Fibroblast of upper back skin (primary cell): ENCODE data around the gene AMY1C.
"Not testable (repeated sequence)": the region's sequence is repeated elsewhere in the genome, so short reads cannot be mapped to it uniquely, and the experiment has no call there.

Experiments used
- DNase-seq: peaks from one replicate; pipeline ENCODE4 v3.0.0-alpha.2; 2013

The AMY1C gene

GRCh38 chr1:103749598-103749997 is at the start of gene AMY1C:
TSS of gene AMY1C (plus strand) at chr1:103749898. CDS start at chr1:103750470, 572 bp downstream.
- not testable (repeated sequence) for DNase-seq

GRCh38 chr1:103700669-103701068 is 49.0 kb upstream of the AMY1C start:
- DNase-seq, result not testable (repeated sequence)

GRCh38 chr1:103701256-103701655 is 48.4 kb upstream of the AMY1C start:
- not testable (repeated sequence) for DNase-seq

- DNase-seq, result not testable (repeated sequence)
These were observed 42.0 kb upstream of the AMY1C start for GRCh38 chr1:103707670-103708069.

- DNase-seq, result not testable (repeated sequence)
These were observed 39.3 kb upstream of the AMY1C start for GRCh38 chr1:103710381-103710780.

GRCh38 chr1:103717404-103717803 is 32.3 kb upstream of the AMY1C start:
- not testable (repeated sequence) for DNase-seq

- not testable (repeated sequence) for DNase-seq
These were observed 28.2 kb upstream of the AMY1C start for GRCh38 chr1:103721473-103721872.

- not testable (repeated sequence) for DNase-seq
These were observed 14.4 kb upstream of the AMY1C start for GRCh38 chr1:103735334-103735733.

- not testable (repeated sequence) for DNase-seq
These were observed 11.7 kb upstream of the AMY1C start for GRCh38 chr1:103738031-103738430.

GRCh38 chr1:103744449-103744848 is 5.2 kb upstream of the AMY1C start:
- DNase-seq, result not testable (repeated sequence)

GRCh38 chr1:103745040-103745439 is 4.7 kb upstream of the AMY1C start:
- not testable (repeated sequence) for DNase-seq

- not testable (repeated sequence) for DNase-seq
These were observed 1.4 kb upstream of the AMY1C start for GRCh38 chr1:103748273-103748672.

- no peak for DNase-seq
These were observed 12.2 kb downstream of the AMY1C start for GRCh38 chr1:103761896-103762295.

GRCh38 chr1:103779932-103780331 is 30.2 kb downstream of the AMY1C start:
- no peak for DNase-seq

GRCh38 chr1:103783944-103784377 is 34.3 kb downstream of the AMY1C start:
- no peak for DNase-seq

GRCh38 chr1:103788377-103788776 is 38.7 kb downstream of the AMY1C start:
- DNase-seq, result peak; percentile 1

- no peak for DNase-seq
These were observed 40.5 kb downstream of the AMY1C start for GRCh38 chr1:103790172-103790571.
